ENCODE measurements around the gene RXRA.

GRCh38 chr9:134358026-134358661, 31.9 kb downstream of the RXRA start:
- TF ChIP-seq CTCF (IDR thresholded peaks at IDR 0.05): no peak
- TF ChIP-seq POLR2A (IDR thresholded peaks at IDR 0.05): no peak
- no peak for TF ChIP-seq EP300 (IDR thresholded peaks at IDR 0.05; ENCODE audit: low read depth)

All from transverse colon (tissue), 3 donors.